Epithelial cell of esophagus (primary cell): ENCODE data around the gene FOLR2.
"Not testable (repeated sequence)": the region's sequence is repeated elsewhere in the genome, so short reads cannot be mapped to it uniquely, and the experiment has no call there.

ENCODE experiments used
- DNase-seq: peaks from one replicate; pipeline ENCODE4 v3.0.0; 2010; ENCODE audit warnings: low read depth
- H3K4me3 ChIP-seq: 2 replicates; pipeline ENCODE4 v1.5.1; 2011; ENCODE audit warnings: mild to moderate bottlenecking, low read length, control low read depth
- TF ChIP-seq, protein P1 (sequence below): IDR thresholded peaks from 2 replicates; pipeline ENCODE4 v1.5.1; 2011; ENCODE audit warnings: low read depth, mild to moderate bottlenecking, low read length, control low read depth, inconsistent platforms; ENCODE audit not compliant: insufficient read depth; ENCODE audit errors: missing control alignments

FOLR2 gene

GRCh38 chr11:72195518-72196270 lies 20.9 kb upstream of the FOLR2 start:
- TF ChIP-seq, protein P1, sequence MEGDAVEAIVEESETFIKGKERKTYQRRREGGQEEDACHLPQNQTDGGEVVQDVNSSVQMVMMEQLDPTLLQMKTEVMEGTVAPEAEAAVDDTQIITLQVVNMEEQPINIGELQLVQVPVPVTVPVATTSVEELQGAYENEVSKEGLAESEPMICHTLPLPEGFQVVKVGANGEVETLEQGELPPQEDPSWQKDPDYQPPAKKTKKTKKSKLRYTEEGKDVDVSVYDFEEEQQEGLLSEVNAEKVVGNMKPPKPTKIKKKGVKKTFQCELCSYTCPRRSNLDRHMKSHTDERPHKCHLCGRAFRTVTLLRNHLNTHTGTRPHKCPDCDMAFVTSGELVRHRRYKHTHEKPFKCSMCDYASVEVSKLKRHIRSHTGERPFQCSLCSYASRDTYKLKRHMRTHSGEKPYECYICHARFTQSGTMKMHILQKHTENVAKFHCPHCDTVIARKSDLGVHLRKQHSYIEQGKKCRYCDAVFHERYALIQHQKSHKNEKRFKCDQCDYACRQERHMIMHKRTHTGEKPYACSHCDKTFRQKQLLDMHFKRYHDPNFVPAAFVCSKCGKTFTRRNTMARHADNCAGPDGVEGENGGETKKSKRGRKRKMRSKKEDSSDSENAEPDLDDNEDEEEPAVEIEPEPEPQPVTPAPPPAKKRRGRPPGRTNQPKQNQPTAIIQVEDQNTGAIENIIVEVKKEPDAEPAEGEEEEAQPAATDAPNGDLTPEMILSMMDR, result no peak
- no peak overlapping the region for H3K4me3 ChIP-seq
- DNase-seq, result no peak

- H3K4me3 ChIP-seq, DNase-seq: not testable (repeated sequence)
These were observed 15.1 kb upstream of the FOLR2 start for GRCh38 chr11:72201445-72201844.

GRCh38 chr11:72202571-72202970 lies 14.0 kb upstream of the FOLR2 start:
- H3K4me3 ChIP-seq, result no peak overlapping the region
- TF ChIP-seq, protein P1, result no peak
- DNase-seq, result no peak

GRCh38 chr11:72203163-72203562 lies 13.4 kb upstream of the FOLR2 start:
- no peak overlapping the region for H3K4me3 ChIP-seq
- DNase-seq, result peak; percentile 61
- TF ChIP-seq, protein P1, result no peak

DNA sequence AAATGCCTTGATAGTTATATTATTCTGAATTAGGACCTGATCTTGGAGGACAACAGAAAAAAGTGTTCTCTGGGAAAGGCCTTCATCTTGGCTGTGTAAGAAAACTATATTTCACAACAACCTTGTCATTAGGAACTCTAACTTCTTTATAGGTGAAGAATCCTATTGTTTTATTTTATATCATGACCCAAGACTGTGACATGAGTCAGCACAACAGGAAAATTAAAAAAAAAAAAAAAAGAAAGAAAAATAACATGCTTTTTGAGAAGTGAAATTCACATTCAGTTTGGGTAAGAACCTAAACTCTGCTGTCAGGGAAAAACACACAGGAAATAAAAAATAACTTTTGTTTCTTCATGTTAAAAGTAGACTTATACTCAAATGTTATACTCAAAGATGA lies 11.7 kb upstream of the FOLR2 start:
- TF ChIP-seq, protein P1, result no peak
- H3K4me3 ChIP-seq, result no peak overlapping the region
- no peak for DNase-seq

DNA sequence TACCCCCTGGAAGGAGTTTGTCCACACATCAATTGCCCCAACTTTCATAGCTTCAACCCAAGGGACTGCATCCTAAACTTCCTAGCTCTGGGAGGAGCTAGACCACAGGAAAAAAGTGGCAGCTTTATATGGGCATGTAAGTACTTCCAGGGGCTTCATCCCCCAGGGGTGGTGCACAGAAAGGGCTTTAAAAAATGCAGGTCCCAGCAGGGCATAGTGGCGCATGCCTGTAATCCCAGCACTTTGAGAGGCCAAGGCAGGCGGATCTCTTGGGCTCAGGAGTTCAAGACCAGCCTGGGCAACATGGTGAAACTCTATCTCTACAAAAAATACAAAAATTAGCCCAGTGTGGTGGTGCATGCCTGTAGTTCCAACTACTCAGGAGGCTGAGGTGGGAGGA lies 9.8 kb upstream of the FOLR2 start:
- not testable (repeated sequence) for H3K4me3 ChIP-seq, DNase-seq

- no peak for DNase-seq
- no peak overlapping the region for H3K4me3 ChIP-seq
- TF ChIP-seq, protein P1, result no peak
These were observed 8.3 kb upstream of the FOLR2 start for GRCh38 chr11:72208281-72208680.

- TF ChIP-seq, protein P1, result no peak
- no peak overlapping the region for H3K4me3 ChIP-seq
- DNase-seq, result no peak
These were observed 7.5 kb upstream of the FOLR2 start for GRCh38 chr11:72209101-72209500.
